ENCODE data around the gene ARHGEF4. TPM values are rescaled to one million over a fixed set of nuclear protein-coding genes. Genes with fewer than 3 reads are reported as not detected.

The ARHGEF4 gene
- polyA plus RNA-seq, 1 donor (not counting 4 experiments of a cell fraction or from before 2014, with no cell fraction given): 22.6 TPM

DNA sequence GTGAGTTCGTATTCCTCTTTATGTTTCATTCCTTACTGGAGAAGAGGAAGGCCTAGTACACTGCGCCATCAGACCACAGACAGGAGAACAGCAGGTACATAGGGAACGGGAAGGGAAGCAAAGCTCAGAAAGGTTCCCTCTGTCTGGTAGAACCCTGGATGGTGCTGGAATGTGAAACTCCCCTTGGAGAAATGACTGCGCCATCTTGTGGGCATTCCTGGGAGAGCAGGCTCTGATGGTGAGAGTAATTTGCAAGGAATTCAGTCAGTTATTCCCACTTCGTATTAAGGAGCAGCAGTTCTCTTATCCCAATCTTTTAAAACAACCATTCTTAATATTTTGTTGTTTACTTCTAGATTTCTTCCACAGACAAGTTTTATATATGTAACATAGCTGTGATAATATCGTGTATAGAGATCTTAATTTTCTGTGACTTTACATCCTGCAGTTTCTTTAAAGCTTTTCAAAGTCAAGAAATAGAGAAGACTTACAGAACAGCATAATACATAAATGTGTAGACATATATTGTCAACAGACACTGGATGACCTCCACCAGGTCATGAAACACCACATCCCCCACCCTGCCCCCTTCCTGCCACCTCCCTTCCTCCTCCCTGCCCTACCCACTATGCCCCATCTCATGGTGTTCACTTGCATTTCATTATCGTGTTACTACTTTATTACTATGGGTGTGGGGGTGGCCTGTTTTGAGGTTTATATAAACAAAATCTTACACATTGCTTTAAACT lies 83.9 kb downstream of the ARHGEF4 start:
- no peaks in the 10 kb centered on the region for H3K9me3 ChIP-seq (ENCODE audit: control insufficient read depth, low read depth, low read length)
- H3K27ac ChIP-seq (ENCODE audit: control insufficient read depth, insufficient read depth, low read length): no peak overlapping the region
- FAIRE-seq: peak; percentile 99
- peak overlapping the region; percentile 6 for H3K4me2 ChIP-seq (ENCODE audit: control insufficient read depth, extremely low read depth, insufficient read depth, low read depth, low read length)
- TF ChIP-seq, protein P1, sequence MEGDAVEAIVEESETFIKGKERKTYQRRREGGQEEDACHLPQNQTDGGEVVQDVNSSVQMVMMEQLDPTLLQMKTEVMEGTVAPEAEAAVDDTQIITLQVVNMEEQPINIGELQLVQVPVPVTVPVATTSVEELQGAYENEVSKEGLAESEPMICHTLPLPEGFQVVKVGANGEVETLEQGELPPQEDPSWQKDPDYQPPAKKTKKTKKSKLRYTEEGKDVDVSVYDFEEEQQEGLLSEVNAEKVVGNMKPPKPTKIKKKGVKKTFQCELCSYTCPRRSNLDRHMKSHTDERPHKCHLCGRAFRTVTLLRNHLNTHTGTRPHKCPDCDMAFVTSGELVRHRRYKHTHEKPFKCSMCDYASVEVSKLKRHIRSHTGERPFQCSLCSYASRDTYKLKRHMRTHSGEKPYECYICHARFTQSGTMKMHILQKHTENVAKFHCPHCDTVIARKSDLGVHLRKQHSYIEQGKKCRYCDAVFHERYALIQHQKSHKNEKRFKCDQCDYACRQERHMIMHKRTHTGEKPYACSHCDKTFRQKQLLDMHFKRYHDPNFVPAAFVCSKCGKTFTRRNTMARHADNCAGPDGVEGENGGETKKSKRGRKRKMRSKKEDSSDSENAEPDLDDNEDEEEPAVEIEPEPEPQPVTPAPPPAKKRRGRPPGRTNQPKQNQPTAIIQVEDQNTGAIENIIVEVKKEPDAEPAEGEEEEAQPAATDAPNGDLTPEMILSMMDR (optimal IDR thresholded peaks at IDR 0.05 in 1 of 3, IDR thresholded peaks at IDR 0.05 in 1 of 3, conservative IDR thresholded peaks at IDR 0.05 in 1 of 3; ENCODE audit: extremely low read depth in 1 of 3, insufficient read depth in 2 of 3, low read length in 3 of 3): peak; percentile 79 to 96 (median 90)
- no peak for TF ChIP-seq EZH2 (IDR thresholded peaks at IDR 0.05; ENCODE audit: low read length)
- no peak overlapping the region for H2AFZ ChIP-seq (ENCODE audit: control insufficient read depth, low read length)
- H3K79me2 ChIP-seq (ENCODE audit: control insufficient read depth, insufficient read depth, low read length): no peaks in the 10 kb centered on the region
- peak; percentile 35 for DNase-seq (ENCODE audit: low read depth, low spot score)
- no peak overlapping the region for H3K9ac ChIP-seq (ENCODE audit: control insufficient read depth, extremely low read depth, insufficient read depth, low read length)
- no peaks in the 10 kb centered on the region for H3K9me1 ChIP-seq (ENCODE audit: control insufficient read depth, extremely low read depth, insufficient read depth, low read length)
- H3K36me3 ChIP-seq (ENCODE audit: control insufficient read depth in 2 of 2, extremely low read depth in 1 of 2, insufficient read depth in 2 of 2, low read length in 2 of 2): peaks cover 0 to 8% of the 10 kb centered on the region in 2 experiments
- no peaks in the 10 kb centered on the region for H3K27me3 ChIP-seq (ENCODE audit: control insufficient read depth, extremely low read depth, insufficient read depth, low read length)
- no peaks in the 10 kb centered on the region for H4K20me1 ChIP-seq (ENCODE audit: control insufficient read depth, extremely low read depth, insufficient read depth, low read length)
- dilution Hi-C loops (cut with MboI; ENCODE audit: extremely low pct_ligation_motif_present, low sequenced_read_pairs): no loop called here
- H3K4me1 ChIP-seq (ENCODE audit: control insufficient read depth, extremely low read depth, insufficient read depth, low read length): peaks cover 12% of the 10 kb centered on the region
- H3K4me3 ChIP-seq (ENCODE audit: control insufficient read depth in 2 of 3, extremely low read depth in 1 of 3, insufficient read depth in 2 of 3, low read depth in 1 of 3, low read length in 3 of 3): no peak overlapping the region

DNA sequence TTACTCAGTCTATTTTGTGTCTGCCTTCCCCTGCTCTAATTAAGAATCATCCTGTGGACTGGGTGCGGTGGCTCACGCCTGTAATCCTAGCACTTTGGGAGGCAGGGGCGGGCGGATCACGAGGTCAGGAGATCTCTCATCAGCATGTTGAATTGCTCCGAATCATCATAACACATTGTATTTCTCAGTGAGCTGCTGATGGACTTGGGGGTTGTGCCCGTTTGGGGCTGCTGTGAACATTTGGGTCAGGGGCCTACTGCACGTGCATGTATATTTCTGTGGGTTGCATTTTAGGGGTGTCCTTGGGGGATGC lies 84.4 kb downstream of the ARHGEF4 start:
- Histone ChIP-seq H3K9me3 (ENCODE audit: control insufficient read depth, low read depth, low read length) (no peaks in the 10 kb centered on the region), H3K4me1 (ENCODE audit: control insufficient read depth, extremely low read depth, insufficient read depth, low read length) (peaks cover 9% of the 10 kb centered on the region), H3K27ac (ENCODE audit: control insufficient read depth, insufficient read depth, low read length) (no peak overlapping the region), H3K9ac (ENCODE audit: control insufficient read depth, extremely low read depth, insufficient read depth, low read length) (no peak overlapping the region), H3K27me3 (ENCODE audit: control insufficient read depth, extremely low read depth, insufficient read depth, low read length) (no peaks in the 10 kb centered on the region), H3K4me2 (ENCODE audit: control insufficient read depth, extremely low read depth, insufficient read depth, low read depth, low read length) (no peak overlapping the region), H3K36me3 (ENCODE audit: control insufficient read depth in 2 of 2, extremely low read depth in 1 of 2, insufficient read depth in 2 of 2, low read length in 2 of 2) (peaks cover 0 to 8% of the 10 kb centered on the region in 2 experiments), H4K20me1 (ENCODE audit: control insufficient read depth, extremely low read depth, insufficient read depth, low read length) (no peaks in the 10 kb centered on the region), H3K4me3 (ENCODE audit: control insufficient read depth in 2 of 3, extremely low read depth in 1 of 3, insufficient read depth in 2 of 3, low read depth in 1 of 3, low read length in 3 of 3) (no peak overlapping the region), H2AFZ (ENCODE audit: control insufficient read depth, low read length) (no peak overlapping the region), H3K79me2 (ENCODE audit: control insufficient read depth, insufficient read depth, low read length) (no peaks in the 10 kb centered on the region), H3K9me1 (ENCODE audit: control insufficient read depth, extremely low read depth, insufficient read depth, low read length) (no peaks in the 10 kb centered on the region)
- TF ChIP-seq, protein P1 (optimal IDR thresholded peaks at IDR 0.05 in 1 of 3, IDR thresholded peaks at IDR 0.05 in 1 of 3, conservative IDR thresholded peaks at IDR 0.05 in 1 of 3; ENCODE audit: extremely low read depth in 1 of 3, insufficient read depth in 2 of 3, low read length in 3 of 3): no peak
- no peak for TF ChIP-seq EZH2 (IDR thresholded peaks at IDR 0.05; ENCODE audit: low read length)
- no peak for FAIRE-seq
- no peak for DNase-seq (ENCODE audit: low read depth, low spot score)
- dilution Hi-C loops (cut with MboI; ENCODE audit: extremely low pct_ligation_motif_present, low sequenced_read_pairs): no loop called here

Data from keratinocyte (primary cell).